Measurements from ENCODE around the gene PRLR.

GRCh38 chr5:35172533-35172932 is 57.8 kb downstream of the PRLR start:
- TF ChIP-seq CTCF (IDR thresholded peaks at IDR 0.05) (no peak), POLR2A (IDR thresholded peaks at IDR 0.05) (no peak)

Data from prostate gland (tissue), 2 donors.